ENCODE results near the gene CALN1.

- no peak for TF ChIP-seq CTCF (IDR thresholded peaks at IDR 0.05)
- no peak for TF ChIP-seq POLR2A (IDR thresholded peaks at IDR 0.05)
Observed at GRCh38 chr7:72021716-72022115, 390.4 kb downstream of the CALN1 start.
